ENCODE data around the gene PMIS2. TPM values are rescaled to one million over a fixed set of nuclear protein-coding genes. Genes with fewer than 3 reads are reported as not detected.
A peak's percentile ranks its signal among the peaks of the same experiment; 100 is the strongest.

PMIS2 gene
- total RNA-seq, 2 donors from 2014 or later: not detected

DNA sequence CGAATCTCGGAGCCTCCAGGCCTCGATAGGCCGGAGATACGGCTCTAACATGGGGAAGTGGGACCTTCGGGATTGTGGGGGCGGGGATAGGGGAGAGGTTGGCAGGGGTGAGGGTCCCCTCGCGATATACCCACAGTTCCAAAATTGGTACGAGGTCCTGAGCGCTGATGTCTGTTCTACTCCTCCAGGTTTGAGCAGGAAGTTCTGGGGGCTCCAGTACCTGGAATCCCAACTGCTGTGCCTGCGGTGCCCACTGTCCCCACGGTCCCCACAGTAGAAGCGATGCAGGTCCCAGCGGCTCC, 43.3 kb downstream of the PMIS2 start:
- 10% methylated on average over 15 of the region's 15 CpGs for WGBS
- no peak for DNase-seq (ENCODE audit: low spot score)
- Histone ChIP-seq H3K4me1 (replicated peaks) (no peaks in the 10 kb centered on the region), H3K9me3 (no peaks in the 10 kb centered on the region), H3K27me3 (replicated peaks; ENCODE audit: insufficient read depth) (no peaks in the 10 kb centered on the region), H3K27ac (peak overlapping the region; percentile 88), H3K4me3 (peak overlapping the region; percentile 98 to 99), H3K36me3 (peaks cover 11 to 28% of the 10 kb centered on the region in 2 donors)
- intact Hi-C loops (cut with DNase I): loop anchor here (5.0 kb wide), 1 partner anchor 82 kb away; the partner anchor contains the start of gene TMEM147
- TF ChIP-seq POLR2A (IDR thresholded peaks at IDR 0.05): no peak
- TF ChIP-seq, protein P1, sequence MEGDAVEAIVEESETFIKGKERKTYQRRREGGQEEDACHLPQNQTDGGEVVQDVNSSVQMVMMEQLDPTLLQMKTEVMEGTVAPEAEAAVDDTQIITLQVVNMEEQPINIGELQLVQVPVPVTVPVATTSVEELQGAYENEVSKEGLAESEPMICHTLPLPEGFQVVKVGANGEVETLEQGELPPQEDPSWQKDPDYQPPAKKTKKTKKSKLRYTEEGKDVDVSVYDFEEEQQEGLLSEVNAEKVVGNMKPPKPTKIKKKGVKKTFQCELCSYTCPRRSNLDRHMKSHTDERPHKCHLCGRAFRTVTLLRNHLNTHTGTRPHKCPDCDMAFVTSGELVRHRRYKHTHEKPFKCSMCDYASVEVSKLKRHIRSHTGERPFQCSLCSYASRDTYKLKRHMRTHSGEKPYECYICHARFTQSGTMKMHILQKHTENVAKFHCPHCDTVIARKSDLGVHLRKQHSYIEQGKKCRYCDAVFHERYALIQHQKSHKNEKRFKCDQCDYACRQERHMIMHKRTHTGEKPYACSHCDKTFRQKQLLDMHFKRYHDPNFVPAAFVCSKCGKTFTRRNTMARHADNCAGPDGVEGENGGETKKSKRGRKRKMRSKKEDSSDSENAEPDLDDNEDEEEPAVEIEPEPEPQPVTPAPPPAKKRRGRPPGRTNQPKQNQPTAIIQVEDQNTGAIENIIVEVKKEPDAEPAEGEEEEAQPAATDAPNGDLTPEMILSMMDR (IDR thresholded peaks at IDR 0.05): no peak
- no peak for TF ChIP-seq POLR2AphosphoS5 (IDR thresholded peaks at IDR 0.05)

DNA sequence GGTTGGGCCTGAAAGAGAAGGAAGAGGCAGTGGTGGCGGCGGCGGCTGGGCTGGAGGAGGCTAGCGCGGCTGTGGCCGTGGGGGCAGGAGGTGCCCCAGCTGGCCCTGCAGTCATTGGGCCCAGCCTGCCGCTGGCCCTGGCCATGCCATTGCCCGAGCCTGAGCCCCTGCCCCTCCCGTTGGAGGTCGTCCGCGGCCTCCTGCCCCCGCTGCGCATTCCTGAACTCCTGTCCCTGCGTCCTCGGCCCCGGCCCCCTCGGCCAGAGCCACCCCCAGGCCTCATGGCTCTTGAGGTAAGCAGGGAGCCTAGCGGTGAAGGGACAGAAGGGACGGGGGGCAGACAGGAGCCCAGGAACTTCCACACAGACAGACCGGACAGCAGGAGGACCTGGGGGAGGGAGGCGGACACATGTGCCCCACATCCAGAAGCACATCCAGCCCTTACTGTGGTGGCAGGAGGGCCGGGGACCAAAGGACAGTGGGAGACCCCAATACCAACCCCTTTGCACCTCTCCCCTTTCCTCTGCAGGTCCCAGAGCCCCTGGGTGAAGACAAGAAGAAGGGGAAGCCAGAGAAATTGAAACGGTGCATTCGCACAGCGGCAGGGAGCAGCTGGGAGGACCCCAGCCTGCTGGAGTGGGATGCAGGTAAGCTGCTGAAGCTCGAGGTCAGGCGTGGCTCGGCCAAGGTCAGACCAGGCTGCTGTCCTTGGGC, 47.9 kb downstream of the PMIS2 start:
- no peak overlapping the region for H3K27ac ChIP-seq
- peaks cover 11 to 38% of the 10 kb centered on the region in 2 donors for H3K36me3 ChIP-seq
- no peaks in the 10 kb centered on the region for H3K27me3 ChIP-seq (replicated peaks; ENCODE audit: insufficient read depth)
- DNase-seq (ENCODE audit: low spot score): no peak
- no peaks in the 10 kb centered on the region for H3K4me1 ChIP-seq (replicated peaks)
- no peaks in the 10 kb centered on the region for H3K9me3 ChIP-seq
- no peak for TF ChIP-seq POLR2AphosphoS5 (IDR thresholded peaks at IDR 0.05)
- TF ChIP-seq, protein P1 (IDR thresholded peaks at IDR 0.05): no peak
- TF ChIP-seq POLR2A (IDR thresholded peaks at IDR 0.05): no peak
- H3K4me3 ChIP-seq: no peak overlapping the region
- intact Hi-C loops (cut with DNase I): no loop called here
- WGBS: 89% methylated on average over 29 of the region's 29 CpGs

DNA sequence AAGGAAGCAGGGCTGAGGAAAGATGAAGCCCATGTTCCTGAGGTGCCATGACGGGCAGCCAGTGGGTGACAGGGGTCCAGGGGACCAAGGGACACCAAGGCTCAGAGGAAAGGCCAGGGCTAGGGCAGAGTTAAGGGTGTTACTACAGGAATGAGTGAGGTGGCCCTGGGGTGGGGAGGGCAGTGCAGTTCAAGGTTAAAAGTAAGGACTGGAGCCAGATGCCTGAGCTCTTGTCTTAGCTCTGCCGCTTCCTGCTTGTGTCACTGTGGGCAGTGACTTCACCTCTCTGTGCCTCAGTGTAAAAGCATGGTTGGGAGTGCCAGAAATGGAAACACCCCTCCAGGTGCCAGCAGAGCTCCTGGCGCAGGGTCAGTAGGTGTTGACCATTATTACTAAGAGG, 50.7 kb downstream of the PMIS2 start:
- H3K36me3 ChIP-seq: peaks cover 11 to 26% of the 10 kb centered on the region in 2 donors

More for the DNA sequence above, 50.7 kb downstream of the PMIS2 start:
- no peak for DNase-seq (ENCODE audit: low spot score)
- Histone ChIP-seq H3K4me3 (no peak overlapping the region), H3K27me3 (replicated peaks; ENCODE audit: insufficient read depth) (no peaks in the 10 kb centered on the region), H3K9me3 (no peaks in the 10 kb centered on the region), H3K27ac (no peak overlapping the region), H3K4me1 (replicated peaks) (no peaks in the 10 kb centered on the region)
- intact Hi-C loops (cut with DNase I): no loop called here
- WGBS: 93% methylated on average over 3 of the region's 3 CpGs
- TF ChIP-seq, protein P1 (IDR thresholded peaks at IDR 0.05): no peak
- no peak for TF ChIP-seq POLR2AphosphoS5 (IDR thresholded peaks at IDR 0.05)
- TF ChIP-seq POLR2A (IDR thresholded peaks at IDR 0.05): no peak

Other genes with a start within 250 kb of the PMIS2 start
- gene FFAR1, start 238.3 kb upstream of the PMIS2 start, total RNA-seq: under 1 TPM in 1 of 2 donors, not detected in 1; 0.28 TPM
- gene FFAR3, start 227.7 kb upstream of the PMIS2 start, total RNA-seq: 1 to 10 TPM in 1 of 2 donors, not detected in 1; 1.6 TPM
- gene GPR42, start 215.1 kb upstream of the PMIS2 start, total RNA-seq: not detected
- gene FFAR2, start 137.9 kb upstream of the PMIS2 start, total RNA-seq: under 1 TPM in 1 of 2 donors, not detected in 1; 0.87 TPM
- gene KRTDAP, start 95.7 kb upstream of the PMIS2 start, total RNA-seq: 10 to 100 TPM in 1 of 2 donors, 1 to 10 TPM in 1; 3.6 to 58.6 TPM
- 10 to 100 TPM; 50.9 to 80.5 TPM for gene DMKN, start 72.5 kb upstream of the PMIS2 start, total RNA-seq
- 1 to 10 TPM in 1 of 2 donors, under 1 TPM in 1; 0.32 to 4.9 TPM for gene SBSN, start 57.9 kb upstream of the PMIS2 start, total RNA-seq
- gene GAPDHS, start 52.7 kb upstream of the PMIS2 start, total RNA-seq: 10 to 100 TPM in 1 of 2 donors, not detected in 1; 13.4 TPM
- 100 to 1,000 TPM; 105 to 120 TPM for gene TMEM147, start 40.5 kb upstream of the PMIS2 start, total RNA-seq
- gene ATP4A, start 22.5 kb upstream of the PMIS2 start, total RNA-seq: 1 to 10 TPM in 1 of 2 donors, not detected in 1; 1.9 TPM
- 10 to 100 TPM; 10.0 to 17.5 TPM for gene HAUS5, start 26.6 kb downstream of the PMIS2 start, total RNA-seq
- 100 to 1,000 TPM in 1 of 2 donors, 10 to 100 TPM in 1; 81.4 to 114 TPM for gene RBM42, start 42.9 kb downstream of the PMIS2 start, total RNA-seq
- 1 to 10 TPM; 1.2 to 6.6 TPM for gene ETV2, start 55.6 kb downstream of the PMIS2 start, total RNA-seq
- gene COX6B1, start 62.1 kb downstream of the PMIS2 start, total RNA-seq: 100 to 1,000 TPM; 334 to 665 TPM
- gene UPK1A, start 80.3 kb downstream of the PMIS2 start, total RNA-seq: 1 to 10 TPM; 3.8 to 5.5 TPM
- gene ZBTB32, start 118.4 kb downstream of the PMIS2 start, total RNA-seq: 1 to 10 TPM in 1 of 2 donors, not detected in 1; 3.1 TPM
- 10 to 100 TPM; 32.3 to 89.5 TPM for gene KMT2B, start 131.8 kb downstream of the PMIS2 start, total RNA-seq
- 10 to 100 TPM in 1 of 2 donors, 1 to 10 TPM in 1; 9.4 to 16.1 TPM for gene IGFLR1, start 156.3 kb downstream of the PMIS2 start, total RNA-seq
- gene U2AF1L4, start 159.2 kb downstream of the PMIS2 start, total RNA-seq: 10 to 100 TPM; 14.6 to 45.0 TPM
- 10 to 100 TPM; 39.9 to 65.2 TPM for gene PSENEN, start 159.5 kb downstream of the PMIS2 start, total RNA-seq
- gene LIN37, start 162.4 kb downstream of the PMIS2 start, total RNA-seq: 10 to 100 TPM in 1 of 2 donors, 1 to 10 TPM in 1; 4.2 to 13.0 TPM
- gene HSPB6, start 170.9 kb downstream of the PMIS2 start, total RNA-seq: 10 to 100 TPM; 32.2 to 78.5 TPM
- 10 to 100 TPM; 13.6 to 19.2 TPM for gene PROSER3, start 172.0 kb downstream of the PMIS2 start, total RNA-seq
- 10 to 100 TPM; 13.2 to 38.1 TPM for gene ARHGAP33, start 189.4 kb downstream of the PMIS2 start, total RNA-seq
- gene PRODH2, start 226.7 kb downstream of the PMIS2 start, total RNA-seq: not detected

Measured in prostate gland (tissue), 2 donors.